Fibroblast of villous mesenchyme (primary cell): ENCODE data around the gene SLF2. TPM values are rescaled to one million over a fixed set of nuclear protein-coding genes. Genes with fewer than 3 reads are reported as not detected.
"Not testable (repeated sequence)": the region's sequence is repeated elsewhere in the genome, so short reads cannot be mapped to it uniquely, and the experiment has no call there.

Experiments used
- DNase-seq: peaks from one replicate; pipeline ENCODE4 v3.0.0-alpha.2; 2010; ENCODE audit warnings: low read depth
- H3K4me3 ChIP-seq: 2 replicates; pipeline ENCODE4 v1.5.1; 2011; ENCODE audit warnings: low read depth, mild to moderate bottlenecking, low read length
- total RNA-seq: library from RNA; depleted of rRNA; stranded (reverse); fragments of >200 nt; gene quantifications from 2 replicates; pipeline ENCODE4 v1.2.3, GENCODE V29; 2012
- TF ChIP-seq, protein P1 (sequence below): IDR thresholded peaks from 2 replicates; pipeline ENCODE4 v1.5.1; 2012; ENCODE audit warnings: low read depth, mild to moderate bottlenecking, low read length; ENCODE audit not compliant: insufficient read depth

Gene SLF2
- total RNA-seq, 1 donor = 55.7 TPM

DNA sequence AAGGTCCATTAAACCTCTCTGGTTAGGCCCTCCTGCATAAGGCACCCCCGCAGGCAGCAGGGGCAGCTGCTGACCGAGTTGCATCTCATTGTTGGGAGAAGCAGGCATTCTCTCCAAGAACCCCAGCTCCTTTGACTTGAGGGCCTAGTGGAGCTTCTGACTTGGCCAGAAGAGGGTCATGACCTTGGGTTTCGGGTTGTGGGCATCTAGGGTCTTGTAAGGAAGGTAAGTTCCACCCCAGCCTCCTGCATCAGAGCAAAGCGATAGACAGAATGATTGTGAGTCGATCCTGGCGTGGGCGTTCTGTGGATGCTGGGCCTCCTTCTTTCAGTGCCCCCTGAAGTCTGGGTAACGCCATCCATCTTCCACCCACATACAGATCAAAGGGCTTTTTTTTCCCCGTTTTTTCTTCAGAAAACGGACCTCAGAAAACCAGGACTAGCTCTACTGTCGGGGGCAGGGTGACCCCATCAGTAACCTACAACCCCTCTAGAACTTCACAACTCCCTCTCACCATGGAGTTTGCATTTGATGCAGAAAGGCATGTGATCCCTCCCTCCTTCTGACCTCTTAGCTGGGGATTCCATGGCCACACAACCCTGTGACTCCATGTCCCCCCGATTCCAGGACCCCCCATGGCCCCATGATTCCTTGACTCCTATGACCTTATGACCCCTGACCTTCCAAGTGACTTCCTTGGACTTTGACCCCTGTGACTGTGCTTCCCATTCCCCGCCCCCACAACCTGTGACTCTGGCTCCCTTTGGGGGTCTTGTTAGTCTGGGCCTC is 59.5 kb downstream of the SLF2 start:
- DNase-seq = no peak
- TF ChIP-seq, protein P1, sequence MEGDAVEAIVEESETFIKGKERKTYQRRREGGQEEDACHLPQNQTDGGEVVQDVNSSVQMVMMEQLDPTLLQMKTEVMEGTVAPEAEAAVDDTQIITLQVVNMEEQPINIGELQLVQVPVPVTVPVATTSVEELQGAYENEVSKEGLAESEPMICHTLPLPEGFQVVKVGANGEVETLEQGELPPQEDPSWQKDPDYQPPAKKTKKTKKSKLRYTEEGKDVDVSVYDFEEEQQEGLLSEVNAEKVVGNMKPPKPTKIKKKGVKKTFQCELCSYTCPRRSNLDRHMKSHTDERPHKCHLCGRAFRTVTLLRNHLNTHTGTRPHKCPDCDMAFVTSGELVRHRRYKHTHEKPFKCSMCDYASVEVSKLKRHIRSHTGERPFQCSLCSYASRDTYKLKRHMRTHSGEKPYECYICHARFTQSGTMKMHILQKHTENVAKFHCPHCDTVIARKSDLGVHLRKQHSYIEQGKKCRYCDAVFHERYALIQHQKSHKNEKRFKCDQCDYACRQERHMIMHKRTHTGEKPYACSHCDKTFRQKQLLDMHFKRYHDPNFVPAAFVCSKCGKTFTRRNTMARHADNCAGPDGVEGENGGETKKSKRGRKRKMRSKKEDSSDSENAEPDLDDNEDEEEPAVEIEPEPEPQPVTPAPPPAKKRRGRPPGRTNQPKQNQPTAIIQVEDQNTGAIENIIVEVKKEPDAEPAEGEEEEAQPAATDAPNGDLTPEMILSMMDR = no peak
- no peak overlapping the region for H3K4me3 ChIP-seq

- DNase-seq = no peak
- TF ChIP-seq, protein P1 = no peak
Measured at GRCh38 chr10:100972904-100973535, 60.3 kb downstream of the SLF2 start.

GRCh38 chr10:100975397-100975796 is 62.6 kb downstream of the SLF2 start:
- H3K4me3 ChIP-seq, DNase-seq: not testable (repeated sequence)

More at GRCh38 chr10:100972904-100973535, 60.3 kb downstream of the SLF2 start:
- no peak overlapping the region for H3K4me3 ChIP-seq

DNA sequence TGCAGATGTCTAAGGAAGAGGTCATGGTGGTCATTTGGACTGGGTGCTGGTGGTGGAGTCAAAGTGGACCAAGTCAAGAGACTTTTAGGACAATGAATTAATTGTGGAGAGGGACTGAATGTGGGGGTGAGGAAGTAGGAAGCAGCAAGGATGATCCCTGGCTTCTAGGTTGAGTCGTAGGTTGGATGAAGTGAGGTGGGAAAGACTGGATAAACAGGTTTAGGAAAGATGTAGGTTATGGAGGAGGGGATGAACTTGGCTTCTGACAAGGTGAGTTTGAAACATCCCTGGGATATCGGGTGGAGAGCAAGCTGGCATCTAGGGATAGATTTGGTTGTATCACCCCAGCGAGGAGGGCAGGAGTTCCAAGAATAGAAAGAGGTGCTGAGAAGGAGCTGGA is 64.1 kb downstream of the SLF2 start:
- DNase-seq = no peak
- TF ChIP-seq, protein P1 = no peak
- H3K4me3 ChIP-seq = no peak overlapping the region

DNA sequence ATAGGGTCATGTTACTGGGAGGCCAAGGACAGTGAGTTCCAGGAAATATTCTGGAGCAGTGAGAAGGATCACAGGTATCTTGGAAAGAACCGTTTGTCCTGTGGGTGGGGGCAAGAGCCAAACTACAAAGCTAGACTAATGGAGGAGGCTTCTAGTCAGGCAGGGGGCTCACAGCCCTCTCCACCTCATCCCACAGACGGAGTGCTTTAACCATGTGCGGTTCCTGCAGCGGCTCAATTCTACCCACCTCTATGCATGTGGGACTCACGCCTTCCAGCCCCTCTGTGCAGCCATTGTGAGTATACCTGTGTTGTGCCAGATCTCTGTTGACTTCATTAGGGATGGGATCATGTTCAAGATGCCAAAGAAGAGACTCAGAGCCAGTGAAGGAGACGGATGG is 64.7 kb downstream of the SLF2 start:
- TF ChIP-seq, protein P1 = no peak
- H3K4me3 ChIP-seq = no peak overlapping the region
- no peak for DNase-seq

DNA sequence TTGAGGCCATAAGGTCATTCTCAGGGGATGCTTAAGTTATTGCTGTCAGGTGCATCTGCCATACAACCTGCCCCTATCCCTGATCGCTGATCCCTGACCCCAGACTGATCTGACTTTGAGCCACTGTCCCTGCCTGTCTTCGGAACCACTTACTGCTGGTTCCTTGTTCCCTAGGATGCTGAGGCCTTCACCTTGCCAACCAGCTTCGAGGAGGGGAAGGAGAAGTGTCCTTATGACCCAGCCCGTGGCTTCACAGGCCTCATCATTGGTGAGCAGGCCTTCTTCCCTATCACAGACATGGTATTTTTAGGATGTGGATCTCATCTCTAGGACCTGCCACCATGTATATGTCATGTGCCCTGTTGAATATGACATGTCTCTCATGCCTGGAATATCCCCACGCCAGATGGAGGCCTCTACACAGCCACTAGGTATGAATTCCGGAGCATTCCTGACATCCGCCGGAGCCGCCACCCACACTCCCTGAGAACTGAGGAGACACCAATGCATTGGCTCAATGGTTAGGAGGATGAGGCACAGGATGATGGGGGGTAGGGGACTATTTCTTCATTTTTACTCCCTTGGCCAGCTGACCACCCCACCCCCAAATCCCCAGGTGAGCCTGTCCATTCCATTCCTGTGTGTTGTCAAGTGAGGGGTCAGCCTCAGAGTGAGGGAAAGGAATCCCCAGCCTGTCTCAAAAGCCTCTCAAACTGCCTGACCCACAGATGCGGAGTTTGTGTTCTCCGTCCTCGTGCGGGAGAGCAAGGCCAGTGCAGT is 65.5 kb downstream of the SLF2 start:
- TF ChIP-seq, protein P1 = no peak
- no peak for DNase-seq

DNA sequence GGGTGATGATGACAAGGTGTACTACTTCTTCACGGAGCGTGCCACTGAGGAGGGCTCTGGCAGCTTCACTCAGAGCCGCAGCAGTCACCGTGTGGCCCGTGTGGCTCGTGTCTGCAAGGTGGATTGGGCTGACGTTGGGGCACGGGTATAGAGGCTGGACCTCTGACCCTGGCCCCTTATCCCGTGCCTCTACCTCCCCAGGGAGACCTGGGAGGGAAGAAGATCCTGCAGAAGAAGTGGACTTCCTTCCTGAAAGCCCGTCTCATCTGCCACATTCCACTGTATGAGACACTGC is 66.1 kb downstream of the SLF2 start:
- DNase-seq = no peak
- no peak overlapping the region for H3K4me3 ChIP-seq
- TF ChIP-seq, protein P1 = no peak

More for the DNA sequence above, 65.5 kb downstream of the SLF2 start:
- H3K4me3 ChIP-seq = no peak overlapping the region
